Pancreas (tissue), 10 donors: Measurements from ENCODE around the gene ENDOV. TPM values are rescaled to one million over a fixed set of nuclear protein-coding genes. Genes with fewer than 3 reads are reported as not detected.

Source experiments
- ATAC-seq, 4 donors: fragments of 200-7000 bp; cut with Tn5 transposase; one replicate each; pipeline versions ENCODE4 v1.8.0 to v1.9.1; 2020; ENCODE audit warnings: mild to moderate bottlenecking in 4 of 4, moderate library complexity in 4 of 4
- DNase-seq, 6 donors: peaks; one replicate each; pipeline ENCODE4 v3.0.0-alpha.2; 2020
- FAIRE-seq: peaks from 2 replicates; lab custom pipeline; 2012; peaks lifted over from hg19 to GRCh38; lab: Jason Lieb, UNC
- H3K27ac ChIP-seq, 4 donors: fragments of 200-600 bp; sonication (generic); 1 replicate in 3 of 4; 2 replicates in 1 of 4; pipeline versions ENCODE4 v1.5.0 to v1.8.0; 2020
- H3K27me3 ChIP-seq, 4 donors: fragments of 200-600 bp; one replicate each; pipeline ENCODE4 v1.8.0; 2021
- H3K36me3 ChIP-seq, 3 donors: fragments of 200-600 bp; sonication (generic) in 1 of 3; one replicate each; pipeline versions ENCODE4 v1.5.0 to v1.8.0; 2020 to 2021
- H3K4me1 ChIP-seq, 3 donors: fragments of 200-600 bp; one replicate each; pipeline ENCODE4 v1.8.0; 2021
- H3K4me3 ChIP-seq, 4 donors: fragments of 200-600 bp; sonication (generic) in 2 of 4; one replicate each; pipeline versions ENCODE4 v1.5.0 to v1.8.0; 2020 to 2021
- H3K9me3 ChIP-seq, 4 donors: fragments of 200-600 bp; one replicate each; pipeline ENCODE4 v1.8.0; 2021
- CTCF ChIP-seq, 4 donors: fragments of 200-600 bp; sonication (generic) in 3 of 4; IDR thresholded peaks; one replicate each; pipeline versions ENCODE4 v1.5.0 to v1.8.0; 2021; ENCODE audit warnings: antibody characterized with exemption in 4 of 4
- WGBS, 2 donors: extraction: QIAGEN DNeasy Blood & Tissue Kit; methylation state at CpG; one replicate each; pipeline ENCODE4 v1.1.7; 2013; 5-methylcytosine and 5-hydroxymethylcytosine counted together
- intact Hi-C, 3 donors: fragments of 100-400 bp; cut with DNase I; formaldehyde crosslinking; loops; one replicate each; pipeline versions ENCODE4 v1.11.1 to v1.14.2; 2022
- polyA plus RNA-seq, 2 donors: library from polyadenylated mRNA; stranded (reverse); fragments of 200-250 nt; gene quantifications; one replicate each; pipeline ENCODE4 v1.2.3, GENCODE V29; 2013
- total RNA-seq, 6 donors: library from RNA; stranded (reverse); fragmentation: NEBNext Ultra II Directional in 4 of 6; extraction: Animal tissue kit (Norgen Biotek cat#: 25700) in 4 of 6; gene quantifications; one replicate each; pipeline versions ENCODE4 v1.2.1 to v1.2.4, GENCODE V29; 2021 to 2023
- donor health status: healthy with polysubstance abuse.
- donor health status: DM: no; HTN: no; CAD: no; lungs with moderate emphysema.
- donor health status: DM: no; HTN: no; CAD: no.
- donor health status: control.
- donor health status: control.
- donor health status: Bipolar disorder and iron deficiency.
- donor health status: DM: yes; HTN: yes; CAD: no.
- donor health status: DM: no; HTN: no; CAD: no.
- donor health status: DM: no; HTN: no; CAD: no.
- donor health status: DM: yes; HTN: yes; CAD: no.

The ENDOV gene
- total and polyA plus RNA-seq, 8 donors = 8.7 to 20.4 (median 12.9) TPM

GRCh38 chr17:80432350-80432955, 17.5 kb downstream of the ENDOV start:
- Histone ChIP-seq H3K4me3 (no peak overlapping the region), H3K27me3 (no peaks in the 10 kb centered on the region), H3K9me3 (no peaks in the 10 kb centered on the region), H3K27ac (no peak overlapping the region), H3K36me3 (no peaks in the 10 kb centered on the region), H3K4me1 (no peaks in the 10 kb centered on the region)
- intact Hi-C loops = no loop called here
- FAIRE-seq (no peak), DNase-seq (peak in 1 of 6 donors; percentile 48), ATAC-seq (peak in 2 of 4 donors; percentile 44 to 47)
- no peak for TF ChIP-seq CTCF (IDR thresholded peaks at IDR 0.05)
- 75% methylated on average over 15 of the region's 15 CpGs for WGBS, 2 donors

- no peak for TF ChIP-seq CTCF (IDR thresholded peaks at IDR 0.05)
- Histone ChIP-seq H3K4me1 (no peaks in the 10 kb centered on the region), H3K4me3 (no peak overlapping the region), H3K27me3 (no peaks in the 10 kb centered on the region), H3K36me3 (no peaks in the 10 kb centered on the region), H3K9me3 (no peaks in the 10 kb centered on the region), H3K27ac (no peak overlapping the region)
- WGBS, 2 donors = 77 to 85% methylated on average over 6 of the region's 6 CpGs
- no peak for DNase-seq
- ATAC-seq = no peak
- no peak for FAIRE-seq
- intact Hi-C loops = no loop called here
Observed at GRCh38 chr17:80432961-80433550, 18.1 kb downstream of the ENDOV start.

GRCh38 chr17:80433916-80434666, 19.1 kb downstream of the ENDOV start:
- Histone ChIP-seq H3K9me3 (no peaks in the 10 kb centered on the region), H3K27me3 (no peaks in the 10 kb centered on the region), H3K4me3 (no peak overlapping the region), H3K36me3 (no peaks in the 10 kb centered on the region), H3K4me1 (no peaks in the 10 kb centered on the region), H3K27ac (no peak overlapping the region)
- intact Hi-C loops = no loop called here
- ATAC-seq (no peak), DNase-seq (no peak), FAIRE-seq (no peak)
- TF ChIP-seq CTCF (IDR thresholded peaks at IDR 0.05) = no peak
- 78 to 81% methylated on average over 12 of the region's 12 CpGs for WGBS, 2 donors

DNA sequence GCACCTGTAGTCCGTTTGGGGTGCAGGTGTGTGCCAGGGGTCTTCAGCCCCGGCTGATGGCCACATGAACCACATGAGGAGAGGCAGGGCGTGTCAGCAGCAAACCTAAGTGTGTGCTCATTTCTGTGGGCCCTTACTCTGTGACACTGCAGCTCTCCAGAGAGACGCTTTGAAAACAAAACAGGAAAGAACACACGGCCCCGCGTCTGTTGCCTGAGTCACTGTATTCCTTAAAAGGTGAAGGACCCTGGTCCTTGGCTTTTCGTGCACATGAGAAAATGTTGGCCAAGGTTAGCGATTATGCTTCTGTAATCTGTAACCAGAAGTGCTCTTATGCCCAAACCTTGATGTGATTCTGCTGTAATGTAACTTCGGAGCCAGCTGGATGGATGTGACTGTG, 22.6 kb downstream of the ENDOV start:
- DNase-seq (no peak), FAIRE-seq (no peak), ATAC-seq (no peak)
- Histone ChIP-seq H3K36me3 (no peaks in the 10 kb centered on the region), H3K9me3 (no peaks in the 10 kb centered on the region), H3K27ac (no peak overlapping the region), H3K27me3 (no peaks in the 10 kb centered on the region), H3K4me1 (no peaks in the 10 kb centered on the region), H3K4me3 (no peak overlapping the region)
- 76 to 82% methylated on average over 10 of the region's 10 CpGs for WGBS, 2 donors
- no peak for TF ChIP-seq CTCF (IDR thresholded peaks at IDR 0.05)
- intact Hi-C loops = no loop called here
